IMR-90 (cell line): ENCODE measurements around the gene PDCD11. TPM values are rescaled to one million over a fixed set of nuclear protein-coding genes. Genes with fewer than 3 reads are reported as not detected.

ENCODE experiments used
- ATAC-seq: fragments of 200-7000 bp; cut with Tn5 transposase; 2 replicates; pipeline ENCODE4 v1.9.1; 2020; ENCODE audit warnings: low read depth, mild to moderate bottlenecking, moderate library complexity
- BruUV-seq: library from RNA; stranded (reverse); fragments of 400-500 nt; replicated peaks from 2 replicates; lab custom pipeline; 2021; lab: Mats Ljungman, UMichigan
- CTCF ChIA-PET: fragments of 300-600 bp; formaldehyde crosslinking; extraction: SDS; loops from one replicate; lab custom pipeline; 2021; ENCODE audit warnings: antibody characterized with exemption; lab: Yijun Ruan, JAX
- POLR2A ChIA-PET: fragments of 300-600 bp; sonication (Branson Sonifier 250); formaldehyde crosslinking; loops from one replicate; lab custom pipeline; 2022; ENCODE audit warnings: antibody characterized with exemption; ENCODE audit not compliant: unreplicated experiment; lab: Charles Lee
- DNase-seq: peaks from one replicate; pipeline ENCODE4 v3.0.0; 2013
- H2AFZ ChIP-seq: replicated peaks from 2 replicates; pipeline ENCODE3; 2013; ENCODE audit warnings: low read length, mild to moderate bottlenecking; ENCODE audit not compliant: poor library complexity
- H2AK5ac ChIP-seq: 2 replicates; pipeline ENCODE4 v1.6.1; 2013; ENCODE audit warnings: low read depth, low read length, inconsistent platforms
- H2AK9ac ChIP-seq: replicated peaks from 2 replicates; pipeline ENCODE3; 2013; ENCODE audit warnings: mild to moderate bottlenecking, low read depth, low read length, moderate library complexity; ENCODE audit not compliant: poor library complexity
- H2BK120ac ChIP-seq: 2 replicates; pipeline ENCODE4 v1.6.1; 2013; ENCODE audit warnings: low read depth, low read length, inconsistent platforms
- H2BK15ac ChIP-seq: 3 replicates; pipeline ENCODE4 v1.6.1; 2013; ENCODE audit warnings: low read depth, low read length, inconsistent platforms
- H2BK20ac ChIP-seq: 2 replicates; pipeline ENCODE4 v1.6.1; 2013; ENCODE audit warnings: low read depth, mild to moderate bottlenecking, inconsistent platforms, low read length, moderate library complexity
- H2BK5ac ChIP-seq: 2 replicates; pipeline ENCODE4 v1.6.1; 2013; ENCODE audit warnings: mild to moderate bottlenecking, low read depth, low read length, inconsistent platforms; ENCODE audit not compliant: poor library complexity, severe bottlenecking
- H3K14ac ChIP-seq: replicated peaks from 2 replicates; pipeline ENCODE4 v1.6.1; 2013; ENCODE audit warnings: low read depth, low read length, inconsistent platforms
- H3K18ac ChIP-seq: 2 replicates; pipeline ENCODE4 v1.6.1; 2013; ENCODE audit warnings: low read depth, low read length, control low read depth
- H3K23ac ChIP-seq: 2 replicates; pipeline ENCODE4 v1.6.1; 2013; ENCODE audit warnings: low read depth, low read length, inconsistent platforms
- H3K27ac ChIP-seq: 2 replicates; pipeline ENCODE4 v1.5.1; 2013; ENCODE audit warnings: mild to moderate bottlenecking, control low read depth, low read length; ENCODE audit not compliant: insufficient read depth
- H3K27me3 ChIP-seq: 2 replicates; pipeline ENCODE4 v1.6.1; 2013; ENCODE audit warnings: low read length; ENCODE audit not compliant: control insufficient read depth, insufficient read depth
- H3K36me3 ChIP-seq: 2 replicates; pipeline ENCODE4 v1.6.1; 2013; ENCODE audit warnings: low read length, mixed read lengths; ENCODE audit not compliant: control insufficient read depth, insufficient read depth
- H3K4ac ChIP-seq: 2 replicates; pipeline ENCODE4 v1.6.1; 2013; ENCODE audit warnings: low read depth, low read length, inconsistent platforms
- H3K4me1 ChIP-seq: 2 replicates; pipeline ENCODE4 v1.6.1; 2013; ENCODE audit warnings: low read length, mixed read lengths; ENCODE audit not compliant: control insufficient read depth, insufficient read depth
- H3K4me2 ChIP-seq: 2 replicates; pipeline ENCODE4 v1.6.1; 2013; ENCODE audit warnings: low read depth, mild to moderate bottlenecking, control low read depth, low read length, moderate library complexity
- H3K4me3 ChIP-seq: 2 replicates; pipeline ENCODE4 v1.5.1; 2013; ENCODE audit warnings: low read depth, mild to moderate bottlenecking, control low read depth, low read length, moderate library complexity; ENCODE audit not compliant: insufficient read depth
- H3K56ac ChIP-seq: 2 replicates; pipeline ENCODE4 v1.6.1; 2013; ENCODE audit warnings: low read length, inconsistent platforms; ENCODE audit not compliant: insufficient read depth; ENCODE audit errors: extremely low read depth
- H3K79me1 ChIP-seq, 2 experiments: 2 replicates each; pipeline ENCODE4 v1.6.1; 2013; ENCODE audit warnings: low read length in 2 of 2, inconsistent platforms in 1 of 2, low read depth in 1 of 2
- H3K9ac ChIP-seq: 2 replicates; pipeline ENCODE4 v1.6.1; 2013; ENCODE audit warnings: low read depth, low read length, control low read depth
- H3K9me1 ChIP-seq: 2 replicates; pipeline ENCODE4 v1.6.1; 2013; ENCODE audit warnings: low read length, inconsistent platforms; ENCODE audit not compliant: insufficient read depth
- H3K9me3 ChIP-seq: 2 replicates; pipeline ENCODE4 v1.6.1; 2013; ENCODE audit warnings: low read length; ENCODE audit not compliant: control insufficient read depth, insufficient read depth
- H4K20me1 ChIP-seq: 2 replicates; pipeline ENCODE4 v1.6.1; 2013; ENCODE audit warnings: low read length, inconsistent platforms; ENCODE audit not compliant: insufficient read depth
- H4K5ac ChIP-seq: 2 replicates; pipeline ENCODE4 v1.6.1; 2013; ENCODE audit warnings: mild to moderate bottlenecking, low read depth, low read length, control low read depth
- H4K8ac ChIP-seq, 2 experiments: 2 replicates each; pipeline ENCODE4 v1.6.1; 2013; ENCODE audit warnings: low read depth in 2 of 2, low read length in 2 of 2, control low read depth in 1 of 2, inconsistent platforms in 1 of 2
- H4K91ac ChIP-seq: 2 replicates; pipeline ENCODE4 v1.6.1; 2013; ENCODE audit warnings: low read depth, low read length, inconsistent platforms; ENCODE audit not compliant: insufficient read depth
- BHLHE40 ChIP-seq: fragments of 150-350 bp; IDR thresholded peaks from 2 replicates; pipeline ENCODE4 v1.6.1; 2016; ENCODE audit warnings: mild to moderate bottlenecking, low read depth, low read length
- MAFK ChIP-seq: IDR thresholded peaks from 2 replicates; pipeline ENCODE4 v1.6.1; 2012; ENCODE audit warnings: low read depth, low read length, improper control_type of control experiment
- MAZ ChIP-seq: IDR thresholded peaks from 2 replicates; pipeline ENCODE4 v1.6.1; 2012; ENCODE audit warnings: low read depth, mild to moderate bottlenecking, low read length, improper control_type of control experiment, moderate library complexity, borderline replicate concordance
- NFE2L2 ChIP-seq: fragments of 150-350 bp; IDR thresholded peaks from 2 replicates; pipeline ENCODE4 v1.6.1; 2016; ENCODE audit warnings: low read depth, mild to moderate bottlenecking, low read length
- POLR2A ChIP-seq: IDR thresholded peaks from 2 replicates; pipeline ENCODE4 v1.6.1; 2012; ENCODE audit warnings: mild to moderate bottlenecking, low read depth, low read length
- RCOR1 ChIP-seq: IDR thresholded peaks from 2 replicates; pipeline ENCODE4 v1.6.1; 2012; ENCODE audit warnings: mild to moderate bottlenecking, low read length, improper control_type of control experiment; ENCODE audit not compliant: insufficient replicate concordance
- USF2 ChIP-seq: fragments of 150-350 bp; IDR thresholded peaks from 2 replicates; pipeline ENCODE4 v1.6.1; 2017; ENCODE audit warnings: mild to moderate bottlenecking, antibody characterized with exemption, low read length, low read depth
- WGBS, 2 experiments: methylation state at CpG; one replicate each; pipeline versions ENCODE4 v1.1.5 to v1.1.7; 2013; ENCODE audit warnings: missing lambda C conversion rate in 2 of 2; ENCODE audit not compliant: insufficient read length in 1 of 2; ENCODE audit errors: extremely low coverage in 2 of 2; 5-methylcytosine and 5-hydroxymethylcytosine counted together
- dilution Hi-C: fragments of 300-500 bp; cut with HindIII; formaldehyde crosslinking; loops from one replicate; pipeline ENCODE4 v1.14.3; 2018; ENCODE audit warnings: low sequenced_read_pairs; ENCODE audit not compliant: unreplicated experiment
- in situ Hi-C: fragments of 300-500 bp; cut with MboI; formaldehyde crosslinking; loops from 3 replicates; pipeline ENCODE4 v1.14.3; 2019; ENCODE audit warnings: low sequenced_read_pairs, inconsistent platforms, mixed read lengths
- intact Hi-C: fragments of 100-400 bp; cut with micrococcal nuclease; formaldehyde crosslinking; loops from 2 replicates; pipeline ENCODE4 v1.10.0; 2022
- polyA plus RNA-seq, 3 experiments: library from polyadenylated mRNA; depleted of rRNA; stranded (reverse); fragments of >200 nt; gene quantifications; 2 replicates each; pipeline ENCODE4 v1.2.3, GENCODE V29; 2012; ENCODE audit warnings: low replicate concordance in 1 of 3
- total RNA-seq: library from RNA; depleted of rRNA; stranded (reverse); fragments of >200 nt; gene quantifications from 2 replicates; pipeline ENCODE4 v1.2.3, GENCODE V29; 2012

The PDCD11 gene
- total and polyA plus RNA-seq, 2 of the 4 experiments (the other 2 are of a cell fraction), result 20.4 to 56.8 TPM

GRCh38 chr10:103445767-103446567 is 49.5 kb downstream of the PDCD11 start:
- H3K27ac ChIP-seq, result no peak overlapping the region
- H3K79me1 ChIP-seq, result peaks cover 0 to 26% of the 10 kb centered on the region in 2 experiments; a peak in 1 of 4 replicates
- DNase-seq (peak; percentile 52), ATAC-seq (no peak)
- H4K8ac ChIP-seq, result no peak overlapping the region
- no peak overlapping the region for H2BK20ac ChIP-seq
- in situ Hi-C loops, result no loop called here
- no peaks in the 10 kb centered on the region; the same call in 1 of the 2 replicates for H3K4me1 ChIP-seq
- H2BK5ac ChIP-seq, result no peak overlapping the region
- H4K20me1 ChIP-seq, result peaks cover 12% of the 10 kb centered on the region; the same call in 1 of the 2 replicates
- H2BK15ac ChIP-seq, result no peak overlapping the region
- H3K4ac ChIP-seq, result no peak overlapping the region
- dilution Hi-C loops, result no loop called here
- peaks cover 63% of the 10 kb centered on the region for H3K36me3 ChIP-seq
- no peak overlapping the region for H3K4me2 ChIP-seq
- H2AK5ac ChIP-seq, result no peak overlapping the region
- H3K23ac ChIP-seq, result no peak overlapping the region
- intact Hi-C loops, result no loop called here
- no peak overlapping the region for H3K4me3 ChIP-seq
- H3K14ac ChIP-seq, result no peak overlapping the region
- POLR2A ChIA-PET, result no interaction called here
- WGBS, 2 experiments, result 17% methylated on average over 1 of the region's 12 CpGs; no CpG with 5 or more reads in 1 of the 2 experiments
- no peak overlapping the region for H3K18ac ChIP-seq
- no peak for TF ChIP-seq RCOR1
- no peak for TF ChIP-seq POLR2A
- TF ChIP-seq NFE2L2, result no peak
- no peak for TF ChIP-seq MAZ
- no peak for TF ChIP-seq USF2
- TF ChIP-seq MAFK, result no peak
- TF ChIP-seq BHLHE40, result no peak
- BruUV-seq, result TSS peak; percentile 80
- no peaks in the 10 kb centered on the region for H3K9me3 ChIP-seq
- no peaks in the 10 kb centered on the region for H3K27me3 ChIP-seq
- H3K56ac ChIP-seq, result no peak overlapping the region
- peaks cover 2% of the 10 kb centered on the region; the same call in 1 of the 2 replicates for H3K9me1 ChIP-seq
- H2AFZ ChIP-seq, result no peak overlapping the region
- no peak overlapping the region for H3K9ac ChIP-seq
- no peak overlapping the region for H2BK120ac ChIP-seq
- H4K91ac ChIP-seq, result no peak overlapping the region
- CTCF ChIA-PET, result interaction anchor here (0.6 kb wide), 1 partner anchor 17 kb away, joined by 3 read pairs; no protein-coding TSS in a partner anchor
- H4K5ac ChIP-seq, result no peak overlapping the region
- no peak overlapping the region for H2AK9ac ChIP-seq
